Measurements from ENCODE around the gene NXT1.

NXT1 gene

DNA sequence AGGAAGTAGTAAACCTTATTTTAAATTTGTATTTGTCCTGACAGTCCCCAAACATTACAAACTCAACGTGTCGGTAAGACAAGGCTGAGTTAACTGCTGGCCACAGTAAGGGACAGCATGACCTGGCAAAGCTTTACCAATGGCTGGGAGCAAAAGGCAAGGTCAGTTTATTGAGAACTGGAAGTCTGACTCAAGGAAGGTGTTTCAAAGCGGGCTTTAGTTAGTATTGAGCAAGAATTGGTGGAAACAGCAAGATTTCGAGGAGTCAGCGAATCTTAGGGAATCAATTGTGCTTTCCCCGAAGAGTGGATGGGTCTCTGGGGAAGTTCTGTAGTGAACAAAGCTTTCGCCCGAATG, 10.5 kb downstream of the NXT1 start:
- DNase-seq (ENCODE audit: low spot score), result no peak

DNA sequence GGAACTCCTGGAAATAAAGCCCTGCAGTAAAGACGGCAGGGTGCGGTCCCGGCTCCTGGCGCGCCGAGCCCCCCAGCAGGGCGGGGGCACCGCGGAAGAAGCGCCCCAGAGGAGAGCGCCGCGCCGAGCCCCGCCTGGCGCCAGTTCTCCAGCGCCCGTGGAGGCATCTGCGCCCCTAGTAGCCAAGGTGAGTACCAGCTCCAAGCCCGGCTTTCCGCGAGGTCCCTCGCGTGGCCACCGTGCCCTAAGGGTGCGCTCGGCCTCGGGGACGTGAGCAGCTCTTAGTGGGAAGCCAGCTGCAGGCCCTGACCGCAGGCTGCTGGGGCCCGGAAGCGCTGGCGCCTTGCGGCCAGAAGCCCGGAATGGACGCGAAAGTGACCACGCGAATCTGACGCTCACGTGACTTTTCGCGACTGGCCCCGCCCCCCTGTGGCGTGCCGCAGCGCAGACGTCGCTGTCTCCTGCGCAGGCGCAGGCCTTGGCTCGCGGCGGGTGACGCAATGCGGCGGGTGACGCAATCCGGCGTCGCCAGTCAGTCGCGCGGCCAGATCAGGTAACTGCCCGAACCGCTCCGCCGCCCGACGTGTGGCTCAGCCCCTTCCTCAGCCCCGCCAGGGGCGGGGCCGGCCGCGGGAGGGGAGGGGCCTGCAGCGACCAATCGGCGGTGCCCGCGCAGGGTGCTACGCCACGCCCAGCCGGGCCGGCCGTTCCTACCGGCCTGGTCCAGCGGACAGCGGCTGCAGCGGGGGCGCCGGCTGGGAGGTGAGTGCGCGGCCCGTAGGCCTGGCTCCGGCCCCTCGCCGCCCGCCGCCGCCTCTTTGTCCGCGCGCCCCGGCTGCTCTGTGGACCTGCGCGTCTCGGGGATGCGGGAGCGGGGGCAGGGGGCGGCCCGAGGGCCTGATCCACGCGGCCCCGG, 11.1 kb downstream of the NXT1 start, which contains the start of gene GZF1:
TSS of gene GZF1 (plus strand) at position 707 of the 916 bp plus-strand sequence. CDS start 2,202 bp downstream, outside the sequence.
- peak; percentile 99 for DNase-seq (ENCODE audit: low spot score)

DNA sequence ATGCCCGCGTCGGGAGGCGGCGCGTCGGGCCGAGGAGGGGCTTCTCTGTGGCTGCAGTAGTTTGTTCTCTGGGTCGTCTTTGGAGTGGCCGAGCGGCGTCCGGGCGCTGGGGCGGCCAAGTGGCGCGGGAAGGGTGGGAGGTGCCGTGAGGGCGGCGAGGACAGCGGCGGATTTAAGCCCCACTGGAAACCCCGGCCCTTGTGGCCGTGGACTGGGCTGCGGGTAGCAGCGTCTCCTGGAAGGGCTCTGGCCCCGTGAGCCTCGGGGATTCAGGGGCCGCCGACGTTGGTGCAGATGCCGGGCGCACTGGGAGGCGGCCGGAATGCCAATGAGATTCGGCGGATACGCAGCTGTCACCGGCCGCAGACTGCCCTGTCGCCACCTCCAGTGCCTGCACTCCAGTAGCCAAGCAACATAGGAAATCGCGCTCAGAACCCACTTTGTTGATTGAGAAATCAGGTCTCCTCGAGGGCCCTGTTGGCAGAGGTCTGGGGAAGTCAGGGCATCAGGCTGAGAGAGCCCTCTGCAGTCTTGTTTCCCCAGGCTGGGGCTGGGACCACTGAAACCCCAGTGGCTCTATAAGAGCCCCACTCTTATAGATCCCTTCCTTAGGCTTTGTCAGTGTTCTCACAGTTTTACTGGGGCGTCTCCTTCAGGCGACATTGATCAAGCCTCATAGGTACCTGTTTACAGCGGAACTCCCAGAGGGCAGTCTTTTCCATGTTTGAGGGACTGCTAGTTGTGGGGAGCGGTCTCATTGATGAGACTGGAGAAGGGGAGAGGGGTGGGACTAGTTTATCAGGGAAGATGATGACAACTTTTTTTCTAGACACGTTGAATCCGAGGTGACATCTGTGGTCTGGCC, 12.0 kb downstream of the NXT1 start:
- peak; percentile 40 for DNase-seq (ENCODE audit: low spot score)

DNA sequence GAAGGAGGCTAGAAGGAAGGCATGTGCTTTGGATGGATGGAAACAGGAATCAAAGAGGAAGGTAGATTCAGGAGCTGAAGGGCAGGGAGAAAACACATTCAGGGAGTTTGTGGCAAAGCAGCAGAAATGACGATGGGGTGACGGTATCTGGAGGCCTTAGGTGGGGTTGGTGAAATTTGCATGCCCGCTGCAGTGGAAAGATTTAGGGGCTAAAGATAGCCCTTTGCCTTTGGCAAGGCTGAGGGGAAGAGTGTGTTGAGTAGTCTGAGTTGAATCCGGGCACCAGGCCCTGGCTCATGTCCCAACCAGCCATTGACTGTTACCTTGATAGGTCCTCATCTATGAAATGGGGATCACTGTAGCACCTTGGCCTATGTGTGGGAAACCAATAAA, 12.7 kb downstream of the NXT1 start:
- DNase-seq (ENCODE audit: low spot score), result no peak

DNA sequence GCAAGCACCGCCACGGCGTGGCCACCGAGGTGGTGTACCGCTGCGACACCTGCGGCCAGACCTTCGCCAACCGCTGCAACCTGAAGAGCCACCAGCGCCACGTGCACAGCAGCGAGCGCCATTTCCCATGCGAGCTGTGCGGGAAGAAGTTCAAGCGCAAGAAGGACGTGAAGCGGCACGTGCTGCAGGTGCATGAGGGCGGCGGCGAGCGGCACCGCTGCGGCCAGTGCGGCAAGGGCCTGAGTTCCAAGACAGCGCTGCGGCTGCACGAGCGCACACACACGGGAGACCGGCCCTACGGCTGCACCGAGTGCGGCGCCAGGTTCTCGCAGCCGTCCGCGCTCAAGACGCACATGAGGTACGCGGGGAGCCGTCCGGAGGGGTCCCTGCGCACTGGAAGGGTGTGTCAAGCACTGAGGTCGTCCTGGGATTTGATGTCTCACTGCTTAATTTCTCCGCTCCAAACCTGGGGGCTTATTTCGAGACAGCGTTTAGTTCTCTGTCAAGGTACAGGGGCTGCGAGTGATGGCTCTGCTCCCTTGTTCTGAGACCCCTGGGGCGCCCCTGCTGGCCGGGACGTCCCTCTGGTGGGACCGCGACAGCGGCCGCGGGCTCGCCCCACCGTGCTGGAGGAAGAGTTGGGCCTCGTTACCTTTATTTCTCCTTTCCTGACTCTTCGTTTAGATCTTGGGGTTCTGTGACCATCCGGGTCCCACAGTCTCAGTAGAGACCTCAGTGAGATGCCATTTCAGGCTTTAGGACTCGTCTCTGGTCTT, 15.0 kb downstream of the NXT1 start:
- DNase-seq (ENCODE audit: low spot score), result no peak

DNA sequence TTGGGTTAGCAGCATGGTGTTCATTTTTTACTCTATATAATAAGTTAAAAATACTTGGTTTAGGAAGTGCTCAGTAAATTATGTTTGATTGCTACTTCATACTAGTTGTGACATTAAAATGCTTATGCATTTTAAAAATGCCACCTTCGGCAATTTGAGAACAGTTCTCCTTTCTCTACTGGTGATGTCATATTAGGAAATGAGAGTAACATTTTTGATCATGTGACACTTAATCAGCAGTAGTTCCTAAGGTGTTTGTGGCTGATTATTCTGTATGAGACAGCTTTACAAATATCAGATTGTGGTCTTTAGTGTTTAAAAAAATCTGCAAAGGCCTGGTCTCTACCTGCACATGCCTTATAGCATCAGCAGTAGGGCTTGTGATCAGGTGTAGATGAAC, 15.8 kb downstream of the NXT1 start:
- DNase-seq (ENCODE audit: low spot score), result no peak

DNA sequence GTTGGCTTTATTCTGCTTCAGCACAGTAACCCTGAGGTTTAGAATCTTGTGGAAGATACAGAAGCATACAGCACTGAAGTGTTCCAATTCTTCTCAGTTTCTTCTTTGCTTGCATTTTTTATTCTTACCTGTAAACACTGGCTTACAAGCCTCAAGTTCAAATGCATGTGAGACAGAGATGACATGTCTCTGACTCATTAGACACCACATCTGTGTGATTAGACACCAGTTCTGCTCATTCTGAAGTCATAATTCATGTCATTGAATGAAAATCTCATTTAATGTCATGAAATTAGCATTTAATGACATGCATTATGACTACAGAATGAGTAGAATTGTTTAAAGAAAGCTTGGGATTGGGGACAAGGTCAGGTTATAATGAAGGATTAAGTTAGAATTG, 17.2 kb downstream of the NXT1 start:
- no peak for DNase-seq (ENCODE audit: low spot score)

DNA sequence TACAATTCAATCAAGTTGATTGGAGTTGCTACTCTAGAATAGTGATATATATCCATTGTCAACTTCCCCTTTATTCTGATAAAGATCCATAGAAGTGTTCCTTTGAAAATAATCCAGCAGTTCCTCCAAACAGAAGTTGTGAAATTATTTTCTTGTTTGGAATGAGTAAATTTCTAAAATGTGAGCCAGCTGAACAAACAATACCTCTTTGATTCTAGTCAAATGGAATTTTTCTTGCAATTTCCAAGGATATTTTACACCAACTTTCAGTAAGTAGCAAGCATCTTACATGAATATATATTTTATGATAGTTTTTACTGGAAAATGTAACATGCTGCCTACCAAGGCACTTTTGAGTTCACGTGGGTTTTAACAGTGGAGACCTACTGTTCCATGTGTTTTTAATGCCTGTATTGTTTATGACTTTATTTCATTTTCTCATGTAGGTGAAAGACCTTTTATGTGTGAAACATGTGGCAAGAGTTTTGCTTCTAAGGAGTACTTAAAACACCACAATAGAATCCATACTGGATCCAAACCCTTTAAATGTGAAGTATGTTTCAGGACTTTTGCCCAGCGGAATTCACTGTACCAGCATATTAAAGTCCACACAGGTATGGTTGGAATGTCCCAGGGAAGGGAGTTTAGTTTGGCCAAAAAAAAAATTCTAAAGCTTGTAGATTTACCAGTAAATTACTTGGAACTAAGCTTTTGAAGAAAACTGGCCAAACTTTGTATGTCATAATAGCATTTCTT, 17.9 kb downstream of the NXT1 start:
- DNase-seq (ENCODE audit: low spot score), result no peak

DNA sequence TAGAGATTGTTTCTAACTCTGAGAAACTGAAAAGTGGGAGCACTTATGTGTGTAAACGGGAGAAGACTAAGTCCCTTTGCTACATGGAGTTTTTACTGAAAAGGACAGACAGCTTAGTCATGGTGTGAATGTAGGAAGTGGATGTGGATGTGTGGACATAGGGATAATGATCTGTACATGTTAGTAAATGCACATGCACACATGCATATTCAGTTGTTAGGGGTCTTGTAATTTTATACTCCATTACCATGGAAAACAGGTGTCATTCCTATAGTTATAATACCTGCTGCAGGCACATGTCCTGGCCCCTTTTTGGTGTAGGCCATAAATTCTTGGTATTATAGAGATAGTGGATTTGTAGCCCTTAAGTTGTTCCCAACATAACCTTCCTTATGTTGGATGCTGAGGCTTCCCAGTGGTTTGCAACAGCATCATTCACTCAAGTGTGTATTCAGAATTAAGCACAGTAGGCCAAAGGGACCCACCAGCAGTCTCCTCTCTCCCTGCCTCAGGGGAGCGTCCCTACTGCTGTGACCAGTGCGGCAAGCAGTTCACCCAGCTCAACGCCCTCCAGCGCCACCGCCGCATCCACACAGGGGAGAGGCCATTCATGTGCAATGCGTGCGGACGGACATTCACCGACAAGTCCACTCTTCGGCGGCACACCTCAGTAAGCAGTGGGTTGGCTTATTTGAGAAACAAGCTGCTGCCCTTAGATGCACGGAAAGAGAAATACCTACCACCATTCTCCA, 18.7 kb downstream of the NXT1 start:
- no peak for DNase-seq (ENCODE audit: low spot score)

DNA sequence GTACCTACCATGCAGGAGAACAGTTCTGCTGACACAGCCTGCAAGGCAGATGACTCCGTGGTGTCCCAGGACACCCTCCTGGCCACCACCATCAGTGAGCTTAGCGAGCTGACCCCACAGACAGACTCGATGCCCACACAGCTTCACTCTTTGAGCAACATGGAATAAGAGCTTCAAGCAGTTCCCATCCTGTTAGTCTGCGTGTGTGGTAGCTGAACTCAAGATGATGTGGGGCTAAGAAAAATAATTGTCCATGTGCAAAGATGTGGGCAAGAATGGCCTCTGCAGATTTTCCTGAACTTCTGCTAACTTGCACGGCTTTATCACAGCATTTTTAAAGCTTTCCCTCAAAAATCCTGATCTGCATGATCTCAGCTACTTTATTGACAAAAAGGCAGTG, 19.7 kb downstream of the NXT1 start:
- DNase-seq (ENCODE audit: low spot score), result no peak

DNA sequence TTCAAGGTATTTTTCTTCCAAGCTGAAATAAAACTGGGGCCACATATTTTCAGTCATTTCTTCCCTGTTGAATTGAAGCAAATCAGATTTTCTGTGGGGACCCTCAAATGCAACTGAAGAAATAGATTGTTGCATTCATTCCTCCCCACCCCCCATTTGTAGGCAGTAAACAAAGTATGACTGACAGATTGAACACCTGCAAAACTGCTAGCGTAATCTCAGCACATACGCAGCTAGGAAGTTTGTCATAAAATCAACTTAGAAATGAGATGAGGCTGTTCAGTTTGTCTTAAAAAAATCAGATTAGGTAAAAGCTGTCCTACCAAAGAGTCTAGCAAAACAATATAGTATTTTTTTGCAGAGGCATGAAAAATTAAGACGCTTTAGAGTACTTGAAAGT, 20.3 kb downstream of the NXT1 start:
- DNase-seq (ENCODE audit: low spot score), result no peak

DNA sequence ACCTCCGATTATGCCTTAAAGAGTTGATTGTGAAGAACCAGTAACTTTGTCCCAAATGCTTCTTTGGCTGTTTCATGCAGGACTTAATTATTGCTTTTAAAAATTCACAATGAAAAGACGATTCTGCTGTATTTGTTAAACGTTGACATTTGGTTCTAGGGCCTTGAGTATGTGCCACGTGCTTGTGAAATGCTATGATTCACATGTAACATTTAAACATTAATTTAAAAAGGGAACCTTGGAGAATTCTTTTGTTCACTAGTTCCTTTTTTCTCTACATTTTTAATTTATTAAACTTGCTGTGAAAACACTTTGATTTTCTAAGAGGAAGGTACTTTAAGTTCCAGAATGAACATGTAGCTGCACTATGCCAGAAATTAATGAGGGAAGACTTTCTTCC, 20.9 kb downstream of the NXT1 start:
- no peak for DNase-seq (ENCODE audit: low spot score)

DNA sequence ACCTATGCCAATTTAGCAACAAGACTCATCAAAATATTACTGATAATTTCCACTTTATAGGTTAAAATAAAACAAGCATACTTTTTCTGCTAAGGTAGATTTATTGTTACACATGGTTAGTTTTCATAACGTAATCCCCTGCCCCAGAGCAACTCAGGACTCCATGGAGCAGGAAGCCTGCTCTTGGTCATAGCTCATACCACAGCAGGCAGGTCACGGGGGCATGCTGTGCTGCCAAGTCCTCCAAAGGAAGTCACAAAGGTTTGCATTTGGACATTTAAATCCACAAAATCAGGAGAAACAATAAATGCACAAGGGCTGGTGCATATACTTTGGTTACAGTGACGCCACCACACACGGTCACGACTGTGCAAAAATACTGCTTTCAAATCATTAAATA, 23.9 kb downstream of the NXT1 start:
- no peak for DNase-seq (ENCODE audit: low spot score)

DNA sequence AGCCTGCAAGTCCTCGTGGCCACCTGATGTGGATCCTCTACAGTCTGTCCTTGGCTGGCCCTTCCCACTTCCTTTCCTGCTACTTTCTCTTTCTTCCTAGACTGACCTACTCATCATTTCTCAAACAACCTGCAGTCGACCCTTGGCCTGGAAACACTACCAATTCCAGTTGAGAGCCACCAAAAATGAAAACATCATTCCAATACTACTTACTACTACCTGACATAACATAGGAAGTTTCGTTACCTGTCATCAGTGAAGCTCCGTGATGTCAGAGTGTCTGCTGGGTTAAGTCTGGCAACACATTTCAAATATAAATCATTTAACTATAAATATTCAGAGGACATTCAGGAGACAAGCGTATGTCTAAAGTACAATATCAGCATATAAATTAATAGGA, 25.2 kb downstream of the NXT1 start:
- no peak for DNase-seq (ENCODE audit: low spot score)

DNA sequence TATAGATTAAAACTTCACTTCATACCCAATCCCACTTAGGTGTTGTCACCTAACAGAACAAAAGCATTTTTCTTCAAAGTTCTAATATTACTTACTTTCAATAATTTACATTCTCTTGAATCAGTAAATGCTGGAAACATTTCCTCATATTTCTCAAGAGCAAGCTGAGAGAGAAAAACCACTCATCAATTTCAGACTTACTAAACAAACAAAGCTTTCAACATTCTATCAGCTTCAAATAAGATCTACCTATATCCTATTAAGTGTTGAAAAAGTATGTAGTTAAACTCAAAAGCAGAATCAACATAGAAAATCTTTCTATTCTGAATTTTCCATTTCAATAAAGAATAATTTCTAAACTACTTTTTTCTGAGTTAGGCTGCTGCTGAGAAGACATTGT, 29.2 kb downstream of the NXT1 start:
- no peak for DNase-seq (ENCODE audit: low spot score)

DNA sequence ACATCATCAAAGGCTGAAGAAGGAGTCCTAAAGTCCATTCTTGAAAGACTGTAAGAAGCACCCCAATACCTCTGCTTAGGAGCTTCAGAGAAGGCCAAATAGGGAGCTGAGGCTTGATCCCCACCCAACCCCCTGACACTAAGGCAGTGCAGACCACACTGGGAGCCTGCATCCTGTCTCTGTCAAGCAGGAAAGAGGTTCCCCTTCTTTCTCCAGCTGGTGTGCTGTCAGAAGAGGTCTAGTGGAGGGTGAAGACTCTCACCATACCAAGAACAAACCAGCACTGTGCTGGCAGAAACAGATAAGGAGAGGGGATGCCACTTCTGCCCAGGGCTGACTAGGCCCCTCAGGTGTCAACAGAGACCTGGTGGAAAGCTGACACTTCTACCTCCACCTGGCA, 31.3 kb downstream of the NXT1 start:
- no peak for DNase-seq (ENCODE audit: low spot score)

DNA sequence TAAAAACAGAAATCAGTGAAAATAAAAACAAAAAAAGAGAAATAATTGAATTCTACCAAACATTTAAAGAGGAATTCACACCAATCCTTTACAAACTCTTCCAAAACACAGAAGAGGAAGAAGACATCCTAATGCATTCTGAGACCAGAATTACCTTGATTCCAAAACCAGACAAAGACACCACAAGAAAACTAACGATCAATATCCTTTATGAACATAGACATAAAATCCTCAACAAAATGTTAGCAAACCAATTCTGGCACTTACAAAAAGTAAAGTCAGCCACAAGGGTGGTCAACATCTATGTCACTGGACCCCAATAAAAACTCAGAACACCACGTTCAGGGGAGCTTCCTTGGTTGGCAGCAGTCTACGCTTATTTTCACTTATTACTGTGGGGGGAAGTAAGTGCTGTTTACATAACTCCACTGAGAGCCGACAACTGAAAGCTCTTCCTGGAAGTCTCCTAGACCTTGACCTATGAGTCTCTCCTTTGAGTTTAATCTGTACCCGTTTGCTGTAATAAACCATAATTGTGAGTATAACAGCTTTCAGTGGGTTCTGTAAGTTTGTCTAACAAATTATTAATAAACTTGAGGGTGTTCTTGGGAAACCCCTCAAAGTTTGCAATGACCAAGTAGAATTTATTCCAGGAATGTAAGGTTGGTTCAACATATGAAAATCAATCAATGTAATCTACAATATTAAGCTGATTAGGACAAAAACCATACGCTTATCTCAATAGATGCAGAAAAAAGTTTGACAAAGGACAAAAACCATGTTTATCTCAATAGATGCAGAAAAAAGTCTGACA, 35.9 kb downstream of the NXT1 start:
- DNase-seq (ENCODE audit: low spot score), result no peak

DNA sequence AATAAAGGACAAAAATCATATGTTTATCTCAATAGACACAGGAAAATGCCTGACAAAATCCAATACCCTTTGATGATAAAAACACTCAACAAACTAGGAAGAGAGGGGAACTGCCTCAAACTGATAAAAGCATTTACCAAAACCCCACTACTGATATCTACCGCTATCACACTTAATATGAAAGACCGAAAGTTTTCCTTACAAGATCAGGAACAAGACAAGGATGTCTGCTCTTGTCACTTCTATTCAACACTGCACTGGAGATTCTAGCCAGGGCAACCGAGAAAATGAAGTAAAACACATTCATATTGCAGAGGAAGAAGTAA, 36.5 kb downstream of the NXT1 start:
- no peak for DNase-seq (ENCODE audit: low spot score)

DNA sequence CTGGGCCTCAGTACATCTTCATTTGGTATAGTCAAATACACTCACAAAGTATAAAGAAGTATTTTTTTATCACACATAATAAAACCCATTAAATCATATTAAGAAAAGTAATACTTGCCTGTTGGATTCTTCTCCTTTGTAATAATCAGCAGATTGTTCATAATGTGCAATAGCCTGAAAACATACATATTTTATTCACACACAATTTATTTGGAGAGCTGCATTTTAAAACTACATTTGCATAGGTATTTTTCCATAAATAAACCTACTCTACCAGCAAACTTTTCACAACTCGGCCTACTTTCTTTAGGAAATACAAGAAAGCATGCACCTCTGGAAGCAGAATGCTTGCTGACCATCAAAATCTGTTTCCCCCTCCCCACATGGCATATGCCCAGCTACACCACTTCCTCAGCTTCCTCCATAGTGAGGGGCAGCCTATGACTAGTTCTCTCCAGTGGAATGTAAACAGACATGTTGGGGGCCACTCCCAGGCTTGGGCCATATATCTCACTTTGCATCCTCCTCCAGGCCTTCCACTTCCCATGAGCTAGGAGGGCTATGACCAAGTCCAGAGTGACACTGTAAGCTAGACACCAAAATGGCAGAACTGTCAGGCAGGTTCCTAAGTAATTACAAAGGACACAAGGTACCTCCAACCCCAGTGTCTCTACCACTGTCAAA, 39.6 kb downstream of the NXT1 start:
- no peak for DNase-seq (ENCODE audit: low spot score)
